Measurements from ENCODE around the gene FAM20C.

FAM20C gene

DNA sequence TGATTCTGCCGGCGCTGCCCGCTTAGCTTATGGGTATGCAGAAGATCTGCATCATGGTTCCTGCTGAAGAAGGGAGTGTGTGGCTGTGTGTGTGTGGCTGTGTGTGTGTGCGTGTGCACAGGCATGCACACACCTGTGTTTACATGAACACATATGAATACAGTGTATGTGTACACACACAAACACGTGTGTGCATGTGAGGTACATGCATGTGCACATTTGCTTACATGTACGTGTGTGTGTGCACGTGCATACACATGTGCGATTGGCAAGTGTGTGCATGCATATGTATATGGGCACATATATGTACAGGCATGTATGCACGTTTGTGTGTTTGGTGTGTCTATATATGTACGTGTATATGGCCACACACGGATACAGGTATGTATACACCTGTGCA is 16.4 kb upstream of the FAM20C start:
- no peak for DNase-seq (ENCODE audit: low read depth)
- TF ChIP-seq, protein P1, sequence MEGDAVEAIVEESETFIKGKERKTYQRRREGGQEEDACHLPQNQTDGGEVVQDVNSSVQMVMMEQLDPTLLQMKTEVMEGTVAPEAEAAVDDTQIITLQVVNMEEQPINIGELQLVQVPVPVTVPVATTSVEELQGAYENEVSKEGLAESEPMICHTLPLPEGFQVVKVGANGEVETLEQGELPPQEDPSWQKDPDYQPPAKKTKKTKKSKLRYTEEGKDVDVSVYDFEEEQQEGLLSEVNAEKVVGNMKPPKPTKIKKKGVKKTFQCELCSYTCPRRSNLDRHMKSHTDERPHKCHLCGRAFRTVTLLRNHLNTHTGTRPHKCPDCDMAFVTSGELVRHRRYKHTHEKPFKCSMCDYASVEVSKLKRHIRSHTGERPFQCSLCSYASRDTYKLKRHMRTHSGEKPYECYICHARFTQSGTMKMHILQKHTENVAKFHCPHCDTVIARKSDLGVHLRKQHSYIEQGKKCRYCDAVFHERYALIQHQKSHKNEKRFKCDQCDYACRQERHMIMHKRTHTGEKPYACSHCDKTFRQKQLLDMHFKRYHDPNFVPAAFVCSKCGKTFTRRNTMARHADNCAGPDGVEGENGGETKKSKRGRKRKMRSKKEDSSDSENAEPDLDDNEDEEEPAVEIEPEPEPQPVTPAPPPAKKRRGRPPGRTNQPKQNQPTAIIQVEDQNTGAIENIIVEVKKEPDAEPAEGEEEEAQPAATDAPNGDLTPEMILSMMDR (IDR thresholded peaks at IDR 0.05; ENCODE audit: control insufficient read depth, insufficient read depth, low read depth, low read length, missing control alignments), result no peak
- H3K4me3 ChIP-seq (ENCODE audit: control insufficient read depth, low read depth, low read length), result no peak overlapping the region

DNA sequence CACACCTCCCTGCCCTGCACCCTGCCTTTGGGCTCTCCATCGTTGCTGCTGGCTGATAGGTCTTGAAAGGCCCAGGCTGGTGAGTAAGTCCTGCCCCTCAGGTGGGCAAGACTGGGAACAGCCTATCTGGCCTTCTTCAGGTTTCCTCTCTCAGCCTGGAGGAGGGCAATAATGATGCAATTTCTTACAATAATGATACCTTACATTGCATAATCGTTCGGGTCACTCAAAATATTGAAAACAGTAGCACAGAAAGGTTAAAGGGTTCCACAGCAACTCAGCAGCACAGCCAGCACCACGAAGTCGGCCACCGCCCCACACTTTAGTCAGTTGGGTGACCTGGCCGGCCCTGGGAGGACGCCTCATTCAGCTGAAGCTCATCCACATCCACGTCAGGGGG is 16.0 kb upstream of the FAM20C start:
- no peak overlapping the region for H3K4me3 ChIP-seq (ENCODE audit: control insufficient read depth, low read depth, low read length)
- TF ChIP-seq, protein P1 (IDR thresholded peaks at IDR 0.05; ENCODE audit: control insufficient read depth, insufficient read depth, low read depth, low read length, missing control alignments), result no peak
- no peak for DNase-seq (ENCODE audit: low read depth)

DNA sequence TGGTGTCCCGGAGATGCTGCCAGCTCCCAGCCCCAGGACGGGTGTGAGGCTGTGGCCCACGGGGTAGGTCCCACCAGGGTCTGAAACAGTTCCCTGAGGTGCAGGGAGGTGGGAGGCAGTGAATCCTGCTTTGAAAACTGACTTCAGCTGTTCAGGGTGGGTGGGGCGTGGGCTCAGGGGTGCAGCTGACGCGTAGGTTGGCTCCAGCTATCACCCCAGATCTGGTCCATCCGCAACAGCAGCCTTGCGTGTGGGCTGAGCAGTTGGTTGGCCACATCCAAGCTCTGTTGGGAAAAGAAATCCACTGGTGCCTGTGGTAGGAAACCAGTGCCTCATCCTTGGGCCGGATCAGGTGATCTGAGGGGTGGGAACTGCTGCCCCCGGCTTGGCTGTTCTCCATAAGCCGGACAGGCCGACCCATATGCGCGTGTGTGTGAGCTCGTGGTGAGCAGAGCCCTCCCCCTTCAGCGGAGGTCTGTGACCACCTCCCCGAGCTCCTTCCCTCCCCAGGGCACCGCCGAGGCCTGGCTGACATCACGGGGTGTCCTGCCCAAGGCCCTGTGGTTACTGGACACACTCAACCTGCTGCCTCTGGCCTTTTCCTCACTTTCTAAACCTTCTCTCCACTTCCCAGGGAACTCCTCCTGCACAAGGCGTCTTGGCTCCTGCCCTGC is 15.4 kb upstream of the FAM20C start:
- TF ChIP-seq, protein P1 (IDR thresholded peaks at IDR 0.05; ENCODE audit: control insufficient read depth, insufficient read depth, low read depth, low read length, missing control alignments), result no peak
- DNase-seq (ENCODE audit: low read depth), result no peak
- H3K4me3 ChIP-seq (ENCODE audit: control insufficient read depth, low read depth, low read length), result no peak overlapping the region

DNA sequence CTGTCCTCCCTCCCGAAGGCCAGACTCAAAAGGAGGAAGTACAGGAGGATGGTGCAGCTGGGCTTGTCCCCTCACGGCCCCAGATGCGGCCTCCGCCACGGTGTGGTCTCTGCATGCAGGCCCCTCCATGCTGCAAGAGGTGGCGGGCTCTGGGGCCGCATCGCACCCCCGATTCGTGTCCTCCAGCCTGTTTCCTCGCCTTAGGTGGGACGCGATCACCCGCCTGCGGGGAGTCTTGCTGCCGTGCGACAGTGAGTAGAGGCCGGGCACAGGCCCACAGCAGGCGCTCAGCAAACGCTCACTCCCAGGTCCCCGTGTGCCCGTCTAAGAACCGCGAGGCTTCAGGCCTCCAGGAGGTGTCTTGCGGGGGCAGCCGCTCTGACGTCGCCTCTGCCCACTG is 13.9 kb upstream of the FAM20C start:
- TF ChIP-seq, protein P1 (IDR thresholded peaks at IDR 0.05; ENCODE audit: control insufficient read depth, insufficient read depth, low read depth, low read length, missing control alignments), result no peak
- DNase-seq (ENCODE audit: low read depth), result no peak
- H3K4me3 ChIP-seq (ENCODE audit: control insufficient read depth, low read depth, low read length), result no peak overlapping the region

DNA sequence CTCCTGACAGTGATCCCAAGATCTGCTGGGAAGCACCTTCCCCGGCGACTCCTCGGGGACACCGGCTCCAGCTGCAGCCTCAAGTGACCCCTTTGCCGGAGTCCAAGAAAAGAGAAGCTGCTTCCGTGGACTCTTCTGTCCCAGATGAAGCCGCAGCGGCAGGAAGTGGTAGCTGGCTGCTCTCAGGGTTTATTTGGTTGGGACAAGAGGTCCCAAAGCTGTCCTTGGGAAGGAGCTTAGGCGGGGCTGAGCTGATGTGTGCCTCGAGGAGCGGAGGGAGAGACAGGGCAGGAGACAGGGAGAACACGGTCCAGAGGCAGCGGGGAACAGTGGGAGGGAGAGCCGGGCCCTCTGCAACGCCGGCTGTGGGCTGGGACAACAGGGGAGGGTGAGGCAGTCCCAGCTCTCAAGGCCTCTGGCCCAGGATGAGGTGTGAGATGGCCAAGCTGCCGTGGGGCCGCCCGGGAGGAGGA is 13.1 kb upstream of the FAM20C start:
- DNase-seq (ENCODE audit: low read depth), result no peak
- H3K4me3 ChIP-seq (ENCODE audit: control insufficient read depth, low read depth, low read length), result no peak overlapping the region
- TF ChIP-seq, protein P1 (IDR thresholded peaks at IDR 0.05; ENCODE audit: control insufficient read depth, insufficient read depth, low read depth, low read length, missing control alignments), result no peak

DNA sequence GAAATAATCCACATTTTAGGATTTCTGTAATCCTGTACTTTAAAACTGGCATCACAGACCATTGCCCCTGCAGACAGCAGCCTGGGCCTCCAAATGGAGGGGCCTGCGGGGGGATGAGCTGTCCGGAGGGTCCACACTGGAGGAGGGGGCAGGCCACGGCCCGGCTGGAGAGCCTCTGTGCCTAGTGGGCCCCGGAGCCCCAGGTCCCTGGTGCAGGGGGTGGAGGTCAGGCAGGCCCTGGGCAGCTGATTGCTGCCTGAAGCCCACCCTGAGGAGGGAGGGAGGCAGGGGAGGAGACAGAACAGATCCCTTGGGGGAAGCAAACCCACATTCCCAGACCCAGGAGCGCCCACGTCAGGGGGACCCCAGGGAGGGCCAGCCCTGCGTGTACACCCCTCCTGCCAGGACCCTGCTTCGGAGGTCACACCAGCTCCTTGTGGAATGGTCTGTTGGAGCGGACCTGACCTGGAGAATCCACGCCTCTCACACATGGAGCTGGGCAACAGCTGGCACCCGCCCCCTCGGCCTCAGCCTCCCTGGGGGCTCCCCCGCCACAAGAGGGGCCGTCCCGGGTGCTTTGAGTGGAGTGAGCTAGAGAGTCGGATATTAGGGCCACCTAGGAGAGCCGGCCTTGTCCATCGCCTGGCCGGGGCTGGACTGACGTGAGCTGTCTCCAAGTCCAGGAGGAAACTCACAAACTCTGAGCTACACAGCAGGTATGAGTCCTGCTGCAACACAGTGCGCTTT is 12.2 kb upstream of the FAM20C start:
- no peak for DNase-seq (ENCODE audit: low read depth)
- TF ChIP-seq, protein P1 (IDR thresholded peaks at IDR 0.05; ENCODE audit: control insufficient read depth, insufficient read depth, low read depth, low read length, missing control alignments), result no peak
- H3K4me3 ChIP-seq (ENCODE audit: control insufficient read depth, low read depth, low read length), result no peak overlapping the region

Measured in AG09309 (cell line).